ENCODE results near the gene CCDC51. TPM values are rescaled to one million over a fixed set of nuclear protein-coding genes. Genes with fewer than 3 reads are reported as not detected.

CCDC51 gene
- total RNA-seq, 1 experiment from 2014 or later = 59.5 TPM

DNA sequence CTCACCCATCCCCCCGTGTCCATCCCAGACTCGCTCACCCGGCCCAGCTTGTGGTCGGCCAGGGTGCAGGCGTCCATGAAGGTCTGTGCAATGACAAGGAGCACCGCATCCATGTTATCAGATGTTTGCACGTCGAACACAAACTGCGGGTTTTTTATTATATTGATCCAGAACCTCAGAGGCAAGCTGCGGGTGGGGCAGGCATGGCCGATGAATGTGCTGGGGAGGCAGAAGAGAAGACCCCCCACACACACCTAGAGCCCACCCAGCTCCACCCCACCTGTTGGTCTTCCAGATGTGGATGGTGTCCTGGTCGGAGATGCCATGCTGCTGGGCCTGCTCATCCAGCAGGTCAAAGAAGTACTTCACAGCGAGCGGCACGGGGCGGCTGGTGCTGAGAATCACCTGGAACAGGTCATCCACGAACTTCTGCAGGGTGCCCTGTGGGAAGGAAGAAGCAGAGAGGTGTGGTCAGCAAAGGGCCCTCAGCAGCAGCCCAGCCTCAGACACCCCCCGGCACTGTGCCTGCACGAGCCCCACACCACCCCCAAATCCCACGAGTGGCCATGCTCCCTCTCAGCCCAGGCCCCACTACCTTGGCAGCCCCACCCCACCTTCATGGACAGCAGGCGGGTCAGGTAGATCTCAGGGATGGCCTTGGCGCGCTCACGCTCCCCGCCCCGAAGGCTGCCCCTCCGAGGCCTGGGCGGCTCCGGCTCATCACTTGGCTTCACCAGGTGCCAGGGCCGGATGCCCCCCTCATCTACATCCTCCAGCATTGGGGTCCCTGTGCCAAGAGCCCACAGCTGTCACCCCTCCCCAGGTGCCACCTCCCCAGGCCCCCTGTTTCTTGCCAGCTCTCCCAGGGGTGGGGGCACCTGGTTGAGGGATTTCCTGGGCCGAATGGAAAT is 30.4 kb downstream of the CCDC51 start:
- Histone ChIP-seq H3K36me3 (ENCODE audit: control insufficient read depth, insufficient read depth, low read length) (peaks cover 17% of the 10 kb centered on the region), H3K9me3 (no peaks in the 10 kb centered on the region), H3K27me3 (replicated peaks; ENCODE audit: control insufficient read depth, insufficient read depth, low read length) (no peaks in the 10 kb centered on the region), H3K4me1 (no peaks in the 10 kb centered on the region), H3K4me3 (ENCODE audit: low read depth, low read length) (no peak overlapping the region)
- ChIA-PET POLR2A (interaction anchor here (0.6 to 1.5 kb wide), 2 partner anchors 30 to 68 kb away, joined by 5 read pairs; partner anchors contain the start of genes CCDC51 and TMA7), CTCF (interaction anchor here (1.2 to 12.8 kb wide), 3 partner anchors 8 to 215 kb away, joined by 3 to 405 read pairs (median 4); no protein-coding TSS in a partner anchor)
- no TSS peak for BruUV-seq (replicated peaks)
- peaks cover 5% of the 10 kb centered on the region for H3K4me1 Mint-ChIP-seq (ENCODE audit: low read depth, unreplicated experiment)
- no peaks in the 10 kb centered on the region for H3K9me3 Mint-ChIP-seq (ENCODE audit: unreplicated experiment)
- peak in 1 of 2 experiments; percentile 26 for DNase-seq
- no peak overlapping the region for H3K4me3 Mint-ChIP-seq (ENCODE audit: unreplicated experiment)
- no peak overlapping the region for H3K27ac Mint-ChIP-seq (ENCODE audit: unreplicated experiment)
- H3K27me3 Mint-ChIP-seq (ENCODE audit: insufficient read depth, unreplicated experiment) = no peaks in the 10 kb centered on the region
- TF ChIP-seq, protein P1, sequence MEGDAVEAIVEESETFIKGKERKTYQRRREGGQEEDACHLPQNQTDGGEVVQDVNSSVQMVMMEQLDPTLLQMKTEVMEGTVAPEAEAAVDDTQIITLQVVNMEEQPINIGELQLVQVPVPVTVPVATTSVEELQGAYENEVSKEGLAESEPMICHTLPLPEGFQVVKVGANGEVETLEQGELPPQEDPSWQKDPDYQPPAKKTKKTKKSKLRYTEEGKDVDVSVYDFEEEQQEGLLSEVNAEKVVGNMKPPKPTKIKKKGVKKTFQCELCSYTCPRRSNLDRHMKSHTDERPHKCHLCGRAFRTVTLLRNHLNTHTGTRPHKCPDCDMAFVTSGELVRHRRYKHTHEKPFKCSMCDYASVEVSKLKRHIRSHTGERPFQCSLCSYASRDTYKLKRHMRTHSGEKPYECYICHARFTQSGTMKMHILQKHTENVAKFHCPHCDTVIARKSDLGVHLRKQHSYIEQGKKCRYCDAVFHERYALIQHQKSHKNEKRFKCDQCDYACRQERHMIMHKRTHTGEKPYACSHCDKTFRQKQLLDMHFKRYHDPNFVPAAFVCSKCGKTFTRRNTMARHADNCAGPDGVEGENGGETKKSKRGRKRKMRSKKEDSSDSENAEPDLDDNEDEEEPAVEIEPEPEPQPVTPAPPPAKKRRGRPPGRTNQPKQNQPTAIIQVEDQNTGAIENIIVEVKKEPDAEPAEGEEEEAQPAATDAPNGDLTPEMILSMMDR (IDR thresholded peaks at IDR 0.05; ENCODE audit: insufficient read depth in 1 of 2, low read depth in 1 of 2, low read length in 1 of 2, severe bottlenecking in 1 of 2, unreplicated experiment in 1 of 2) = no peak
- H3K36me3 Mint-ChIP-seq (ENCODE audit: insufficient read depth, unreplicated experiment) = peaks cover 83% of the 10 kb centered on the region
- intact Hi-C loops (cut with micrococcal nuclease; ENCODE audit: unreplicated experiment) = no loop called here

DNA sequence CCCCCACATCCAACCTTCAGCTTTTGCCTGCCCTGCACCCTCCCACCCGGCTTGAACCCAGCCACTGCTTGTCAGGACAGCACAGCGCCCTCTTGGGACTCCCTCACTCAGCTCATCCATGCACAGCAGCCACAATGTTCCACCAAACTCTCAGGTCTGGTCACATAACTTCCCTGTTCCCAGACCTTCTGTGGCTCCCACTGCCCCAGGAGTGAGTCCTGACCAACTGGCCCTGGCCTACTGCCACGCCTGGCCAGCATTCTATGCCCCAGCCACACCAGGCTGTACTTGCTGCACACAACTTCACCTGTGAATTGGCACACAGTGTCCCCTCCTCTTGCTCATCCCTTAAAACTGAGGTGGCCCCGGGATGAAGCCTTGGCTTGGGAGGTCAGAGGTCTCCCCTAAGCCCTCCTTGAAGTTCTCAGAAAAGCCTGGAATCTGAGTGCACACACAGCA is 31.1 kb downstream of the CCDC51 start:
- Mint-ChIP-seq H3K4me1 (ENCODE audit: low read depth, unreplicated experiment) (peaks cover 5% of the 10 kb centered on the region), H3K4me3 (ENCODE audit: unreplicated experiment) (no peak overlapping the region), H3K27ac (ENCODE audit: unreplicated experiment) (no peak overlapping the region), H3K36me3 (ENCODE audit: insufficient read depth, unreplicated experiment) (peaks cover 83% of the 10 kb centered on the region), H3K9me3 (ENCODE audit: unreplicated experiment) (no peaks in the 10 kb centered on the region), H3K27me3 (ENCODE audit: insufficient read depth, unreplicated experiment) (no peaks in the 10 kb centered on the region)
- H3K36me3 ChIP-seq (ENCODE audit: control insufficient read depth, insufficient read depth, low read length) = peaks cover 15% of the 10 kb centered on the region
- no peaks in the 10 kb centered on the region for H3K9me3 ChIP-seq
- BruUV-seq (replicated peaks) = no TSS peak
- intact Hi-C loops (cut with micrococcal nuclease; ENCODE audit: unreplicated experiment) = no loop called here
- H3K27me3 ChIP-seq (replicated peaks; ENCODE audit: control insufficient read depth, insufficient read depth, low read length) = no peaks in the 10 kb centered on the region
- H3K4me3 ChIP-seq (ENCODE audit: low read depth, low read length) = no peak overlapping the region
- TF ChIP-seq, protein P1 (IDR thresholded peaks at IDR 0.05; ENCODE audit: insufficient read depth in 1 of 2, low read depth in 1 of 2, low read length in 1 of 2, severe bottlenecking in 1 of 2, unreplicated experiment in 1 of 2) = no peak
- POLR2A ChIA-PET = interaction anchor here (1.5 to 2.2 kb wide), 2 partner anchors 27 to 31 kb away, joined by 5 to 7 read pairs; partner anchors contain the start of genes CCDC51 and TMA7
- CTCF ChIA-PET = interaction anchor here (0.8 to 12.8 kb wide), 3 partner anchors 26 to 214 kb away, joined by 3 to 405 read pairs (median 4); no protein-coding TSS in a partner anchor
- DNase-seq = peak; percentile 1 to 31
- no peaks in the 10 kb centered on the region for H3K4me1 ChIP-seq

DNA sequence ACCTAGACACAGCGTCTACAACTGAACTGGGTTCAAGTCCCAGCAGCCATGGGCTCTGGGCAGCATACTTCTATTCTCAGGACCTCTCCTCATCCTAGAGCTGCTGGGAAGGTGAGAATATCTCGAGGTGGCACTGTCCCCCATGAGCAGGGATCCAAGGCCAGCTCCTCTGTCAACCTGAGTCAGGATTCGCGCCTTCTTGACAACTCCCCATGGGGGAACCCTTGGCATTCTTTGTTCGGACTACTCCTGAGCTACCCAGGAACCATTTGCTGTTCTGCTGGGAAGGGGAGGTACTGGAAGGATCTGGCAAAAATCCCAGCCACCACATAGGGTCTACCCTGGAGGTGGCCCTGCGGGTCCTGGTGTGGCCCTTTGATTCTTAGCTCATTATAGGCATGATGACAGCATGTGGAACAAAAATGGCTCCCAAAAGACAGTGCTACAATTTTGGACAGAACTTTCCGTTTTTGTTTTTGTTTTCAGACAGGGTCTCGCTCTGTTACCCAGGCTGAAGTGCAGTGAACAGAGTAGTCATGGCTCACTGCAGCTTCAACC is 32.3 kb downstream of the CCDC51 start:
- peaks cover 13% of the 10 kb centered on the region for H3K36me3 ChIP-seq (ENCODE audit: control insufficient read depth, insufficient read depth, low read length)
- intact Hi-C loops (cut with micrococcal nuclease; ENCODE audit: unreplicated experiment) = no loop called here
- H3K36me3 Mint-ChIP-seq (ENCODE audit: insufficient read depth, unreplicated experiment) = peaks cover 77% of the 10 kb centered on the region
- ChIA-PET CTCF (interaction anchor here (0.6 to 12.8 kb wide), 4 partner anchors 20 to 213 kb away, joined by 3 to 405 read pairs (median 4); no protein-coding TSS in a partner anchor), POLR2A (interaction anchor here (1.1 to 2.2 kb wide), 3 partner anchors 26 to 32 kb away, joined by 4 to 7 read pairs (median 5); partner anchors contain the start of genes CCDC51 and TMA7)
- no peak overlapping the region for H3K4me3 ChIP-seq (ENCODE audit: low read depth, low read length)
- H3K4me1 Mint-ChIP-seq (ENCODE audit: low read depth, unreplicated experiment) = no peaks in the 10 kb centered on the region
- no peaks in the 10 kb centered on the region for H3K27me3 Mint-ChIP-seq (ENCODE audit: insufficient read depth, unreplicated experiment)
- no peaks in the 10 kb centered on the region for H3K9me3 Mint-ChIP-seq (ENCODE audit: unreplicated experiment)
- H3K4me1 ChIP-seq = no peaks in the 10 kb centered on the region
- no peaks in the 10 kb centered on the region for H3K27me3 ChIP-seq (replicated peaks; ENCODE audit: control insufficient read depth, insufficient read depth, low read length)
- no peaks in the 10 kb centered on the region for H3K9me3 ChIP-seq
- no TSS peak for BruUV-seq (replicated peaks)
- no peak overlapping the region for H3K27ac Mint-ChIP-seq (ENCODE audit: unreplicated experiment)
- H3K4me3 Mint-ChIP-seq (ENCODE audit: unreplicated experiment) = no peak overlapping the region
- DNase-seq = peak; percentile 2 to 27
- TF ChIP-seq, protein P1 (IDR thresholded peaks at IDR 0.05; ENCODE audit: insufficient read depth in 1 of 2, low read depth in 1 of 2, low read length in 1 of 2, severe bottlenecking in 1 of 2, unreplicated experiment in 1 of 2) = no peak
